Measurements from ENCODE around the gene STK11. TPM values are rescaled to one million over a fixed set of nuclear protein-coding genes. Genes with fewer than 3 reads are reported as not detected.
A peak's percentile ranks its signal among the peaks of the same experiment; 100 is the strongest.

The STK11 gene
- total RNA-seq, 1 donor from 2014 or later, result 71.8 TPM

DNA sequence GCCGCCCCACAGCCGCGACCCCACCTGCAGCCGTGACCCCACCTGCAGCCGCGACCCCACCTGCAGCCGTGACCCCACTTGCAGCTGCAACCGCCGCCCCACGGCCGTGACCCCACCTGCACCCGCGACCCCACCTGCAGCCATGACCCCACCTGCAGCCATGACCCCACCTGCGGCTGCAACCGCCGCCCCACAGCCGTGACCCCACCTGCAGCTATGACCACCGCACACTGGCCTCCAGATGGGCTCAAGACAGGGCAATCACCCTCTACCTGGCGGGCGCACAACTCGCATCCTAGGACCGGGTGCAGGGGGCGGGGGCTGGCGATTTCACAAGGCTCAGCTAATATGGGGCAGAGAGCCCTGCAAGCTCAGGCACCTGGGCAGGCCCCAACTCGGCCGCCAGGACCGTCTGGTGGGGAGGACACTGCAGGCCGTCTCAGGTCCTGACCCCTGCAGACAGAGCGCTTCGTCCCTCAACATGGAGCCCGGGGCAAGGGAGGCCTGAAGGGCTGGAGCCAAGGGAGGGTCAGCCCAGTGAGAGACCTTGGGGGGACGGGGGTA lies 46.6 kb upstream of the STK11 start:
- Mint-ChIP-seq H3K4me3 (no peak overlapping the region), H3K27me3 (ENCODE audit: low read depth) (no peaks in the 10 kb centered on the region), H3K27ac (no peak overlapping the region), H3K36me3 (no peaks in the 10 kb centered on the region), H3K4me1 (peaks cover 4% of the 10 kb centered on the region), H3K9me3 (no peaks in the 10 kb centered on the region)
- TF ChIP-seq, protein P1, sequence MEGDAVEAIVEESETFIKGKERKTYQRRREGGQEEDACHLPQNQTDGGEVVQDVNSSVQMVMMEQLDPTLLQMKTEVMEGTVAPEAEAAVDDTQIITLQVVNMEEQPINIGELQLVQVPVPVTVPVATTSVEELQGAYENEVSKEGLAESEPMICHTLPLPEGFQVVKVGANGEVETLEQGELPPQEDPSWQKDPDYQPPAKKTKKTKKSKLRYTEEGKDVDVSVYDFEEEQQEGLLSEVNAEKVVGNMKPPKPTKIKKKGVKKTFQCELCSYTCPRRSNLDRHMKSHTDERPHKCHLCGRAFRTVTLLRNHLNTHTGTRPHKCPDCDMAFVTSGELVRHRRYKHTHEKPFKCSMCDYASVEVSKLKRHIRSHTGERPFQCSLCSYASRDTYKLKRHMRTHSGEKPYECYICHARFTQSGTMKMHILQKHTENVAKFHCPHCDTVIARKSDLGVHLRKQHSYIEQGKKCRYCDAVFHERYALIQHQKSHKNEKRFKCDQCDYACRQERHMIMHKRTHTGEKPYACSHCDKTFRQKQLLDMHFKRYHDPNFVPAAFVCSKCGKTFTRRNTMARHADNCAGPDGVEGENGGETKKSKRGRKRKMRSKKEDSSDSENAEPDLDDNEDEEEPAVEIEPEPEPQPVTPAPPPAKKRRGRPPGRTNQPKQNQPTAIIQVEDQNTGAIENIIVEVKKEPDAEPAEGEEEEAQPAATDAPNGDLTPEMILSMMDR (IDR thresholded peaks at IDR 0.05; ENCODE audit: unreplicated experiment), result no peak
- DNase-seq (ENCODE audit: low spot score in 2 of 2, unreplicated experiment in 2 of 2), result peak in 1 of 2 experiments; percentile 17

DNA sequence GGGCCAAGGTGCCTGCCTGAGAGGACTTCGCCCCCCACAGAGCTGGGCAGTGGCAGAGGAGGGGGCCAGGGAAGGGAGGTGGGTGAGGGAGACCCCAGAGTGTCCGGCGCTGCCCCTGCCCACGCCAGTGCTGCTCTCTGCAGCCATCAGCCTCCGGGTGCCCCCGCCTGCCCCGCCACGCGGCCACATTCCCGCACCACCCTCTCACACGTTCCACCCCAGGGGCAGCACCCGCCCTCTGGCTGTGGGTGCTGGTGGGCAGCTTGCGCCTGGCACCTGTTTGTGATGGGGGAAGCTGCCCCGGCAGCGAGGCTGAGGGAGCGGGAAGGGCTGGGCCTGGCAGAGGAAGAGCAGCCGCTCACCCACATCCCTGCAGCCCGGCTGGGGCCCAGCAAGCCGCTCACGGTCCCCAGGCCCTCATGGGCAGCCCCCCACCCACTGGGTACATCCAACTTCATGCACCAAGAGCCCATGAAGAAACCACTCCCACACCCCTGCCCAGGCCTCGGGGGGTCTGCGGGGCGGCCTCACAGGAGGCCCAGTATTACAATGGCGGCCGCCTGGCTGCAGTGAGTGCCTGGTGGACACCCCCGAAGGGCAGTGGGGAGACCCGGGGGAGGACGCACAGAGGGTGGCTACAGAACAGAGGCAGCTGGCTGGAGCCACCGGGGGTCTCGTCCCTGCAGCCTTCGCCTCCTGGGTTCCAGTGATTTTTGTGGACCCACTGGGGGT lies 45.5 kb upstream of the STK11 start:
- H3K4me3 Mint-ChIP-seq, result no peak overlapping the region
- no peak overlapping the region for H3K27ac Mint-ChIP-seq

DNA sequence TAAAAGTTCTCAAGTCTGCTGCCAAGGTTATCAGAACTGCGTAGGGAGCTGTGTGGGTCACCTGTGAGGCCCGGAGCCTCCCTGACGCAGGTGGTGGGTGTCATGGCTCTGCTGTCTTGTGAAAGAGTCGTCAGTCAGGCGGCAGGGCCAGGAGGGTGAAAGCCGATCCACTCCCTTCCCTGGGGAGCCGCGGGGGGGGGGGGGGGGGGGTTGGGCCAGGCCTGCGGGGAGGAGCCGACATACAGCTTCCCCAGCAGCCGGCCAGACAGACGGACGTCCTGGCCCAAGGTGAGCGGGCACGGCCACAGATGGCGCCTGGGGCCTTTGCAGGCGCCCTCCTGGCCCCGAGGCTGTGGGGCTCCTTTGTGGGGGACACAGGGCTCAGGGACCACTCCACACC lies 43.9 kb upstream of the STK11 start:
- H3K4me1 Mint-ChIP-seq, result peaks cover 5% of the 10 kb centered on the region
- peak overlapping the region; percentile 79 for H3K27ac Mint-ChIP-seq
- H3K9me3 Mint-ChIP-seq, result no peaks in the 10 kb centered on the region

More for the DNA sequence above, 45.5 kb upstream of the STK11 start:
- Mint-ChIP-seq H3K9me3 (no peaks in the 10 kb centered on the region), H3K36me3 (no peaks in the 10 kb centered on the region), H3K27me3 (ENCODE audit: low read depth) (no peaks in the 10 kb centered on the region), H3K4me1 (peaks cover 4% of the 10 kb centered on the region)
- no peak for DNase-seq (ENCODE audit: low spot score in 2 of 2, unreplicated experiment in 2 of 2)
- TF ChIP-seq, protein P1 (IDR thresholded peaks at IDR 0.05; ENCODE audit: unreplicated experiment), result no peak

DNA sequence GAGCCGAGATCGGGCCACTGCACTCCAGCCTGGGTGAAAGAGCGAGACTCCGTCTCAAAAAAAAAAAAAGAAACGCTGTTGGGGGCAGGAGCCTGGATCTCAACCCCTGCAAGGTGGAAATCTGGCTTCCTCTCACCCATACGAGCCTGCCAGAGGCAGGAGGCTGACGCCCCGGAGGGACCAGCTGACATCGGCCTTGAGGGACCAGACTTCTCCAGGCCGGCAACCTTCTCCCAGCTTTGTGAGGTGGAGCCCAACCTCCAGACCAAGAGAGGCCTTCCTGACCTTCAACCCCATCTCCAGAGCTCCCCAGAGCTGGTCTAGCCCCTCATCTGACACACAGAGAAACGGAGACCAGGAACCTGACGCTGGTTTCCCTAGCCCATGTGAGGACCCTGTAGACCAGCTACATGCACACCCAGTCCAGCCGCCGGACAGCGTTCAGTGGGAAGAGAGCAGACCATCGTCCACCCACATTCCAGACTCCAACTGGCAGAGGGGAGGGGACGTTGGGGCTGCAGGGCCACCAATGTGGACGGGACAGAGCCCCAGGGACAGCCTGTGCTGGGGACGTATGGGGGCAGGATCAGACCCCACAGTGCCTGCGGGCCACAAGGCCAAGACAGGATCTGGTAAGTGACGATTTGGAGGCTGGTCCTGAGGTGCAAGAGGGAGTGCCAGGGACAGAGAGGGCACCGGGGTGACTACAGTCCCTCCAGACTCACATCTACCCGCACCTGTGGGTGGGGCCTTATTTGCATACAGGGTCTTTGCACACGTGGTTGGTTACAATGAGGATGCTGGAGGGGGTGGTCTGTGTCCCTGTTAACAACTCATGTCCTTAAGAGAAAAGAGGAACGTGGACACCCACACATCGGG lies 42.9 kb upstream of the STK11 start:
- Mint-ChIP-seq H3K9me3 (no peaks in the 10 kb centered on the region), H3K36me3 (peaks cover 3% of the 10 kb centered on the region), H3K27ac (no peak overlapping the region), H3K4me1 (peaks cover 8% of the 10 kb centered on the region), H3K27me3 (ENCODE audit: low read depth) (no peaks in the 10 kb centered on the region), H3K4me3 (no peak overlapping the region)
- DNase-seq (ENCODE audit: low spot score in 2 of 2, unreplicated experiment in 2 of 2), result no peak
- TF ChIP-seq, protein P1 (IDR thresholded peaks at IDR 0.05; ENCODE audit: unreplicated experiment), result no peak

More for the DNA sequence above, 43.9 kb upstream of the STK11 start:
- TF ChIP-seq, protein P1 (IDR thresholded peaks at IDR 0.05; ENCODE audit: unreplicated experiment), result no peak
- Mint-ChIP-seq H3K36me3 (peaks cover 2% of the 10 kb centered on the region), H3K27me3 (ENCODE audit: low read depth) (no peaks in the 10 kb centered on the region), H3K4me3 (no peak overlapping the region)
- DNase-seq (ENCODE audit: low spot score in 2 of 2, unreplicated experiment in 2 of 2), result no peak

DNA sequence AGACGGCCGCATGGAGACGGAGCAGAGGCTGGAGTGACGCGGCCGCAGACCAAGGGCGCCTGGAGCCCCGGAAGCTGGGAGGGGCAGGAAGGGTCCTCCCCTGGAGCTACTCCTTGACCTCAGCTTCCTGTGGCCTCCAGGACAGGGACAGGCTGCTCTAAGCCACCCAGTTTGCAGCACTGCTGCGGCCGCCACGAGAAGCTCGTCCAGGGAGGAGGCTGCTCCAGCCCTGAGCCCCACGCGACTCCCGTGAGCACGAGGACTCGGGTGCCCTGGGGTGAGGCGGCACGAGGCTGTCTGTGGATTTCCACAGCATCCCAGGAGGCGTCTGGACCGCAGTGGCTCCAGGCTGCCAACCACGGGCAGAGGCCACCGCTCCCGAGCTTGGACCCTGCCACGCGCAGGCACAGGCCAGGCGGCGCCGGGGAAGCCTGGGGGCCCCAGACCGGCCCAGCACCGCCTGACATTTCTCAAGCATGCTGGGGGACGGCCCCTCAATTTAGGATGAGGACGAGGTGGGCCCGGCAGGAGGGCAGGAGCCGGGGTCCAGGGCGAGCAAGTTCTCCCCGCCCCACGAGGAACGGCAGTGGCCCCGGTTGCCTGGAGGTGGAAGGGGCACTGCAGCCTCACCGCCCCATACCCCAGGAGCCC lies 42.2 kb upstream of the STK11 start:
- Mint-ChIP-seq H3K9me3 (no peaks in the 10 kb centered on the region), H3K27me3 (ENCODE audit: low read depth) (no peaks in the 10 kb centered on the region), H3K36me3 (peaks cover 3% of the 10 kb centered on the region), H3K27ac (no peak overlapping the region), H3K4me3 (no peak overlapping the region), H3K4me1 (peaks cover 8% of the 10 kb centered on the region)
- no peak for DNase-seq (ENCODE audit: low spot score in 2 of 2, unreplicated experiment in 2 of 2)
- TF ChIP-seq, protein P1 (IDR thresholded peaks at IDR 0.05; ENCODE audit: unreplicated experiment), result no peak
